SH-SY5Y (cell line): Measurements from ENCODE around the gene ELK3.

ENCODE experiments used
- GATA2 ChIP-seq: IDR thresholded peaks from 2 replicates; pipeline ENCODE4 v1.6.1; 2011; ENCODE audit warnings: mild to moderate bottlenecking, low read depth, low read length
- GATA3 ChIP-seq: IDR thresholded peaks from 2 replicates; pipeline ENCODE4 v1.6.1; 2011; ENCODE audit warnings: low read depth, mild to moderate bottlenecking, low read length, moderate library complexity

DNA sequence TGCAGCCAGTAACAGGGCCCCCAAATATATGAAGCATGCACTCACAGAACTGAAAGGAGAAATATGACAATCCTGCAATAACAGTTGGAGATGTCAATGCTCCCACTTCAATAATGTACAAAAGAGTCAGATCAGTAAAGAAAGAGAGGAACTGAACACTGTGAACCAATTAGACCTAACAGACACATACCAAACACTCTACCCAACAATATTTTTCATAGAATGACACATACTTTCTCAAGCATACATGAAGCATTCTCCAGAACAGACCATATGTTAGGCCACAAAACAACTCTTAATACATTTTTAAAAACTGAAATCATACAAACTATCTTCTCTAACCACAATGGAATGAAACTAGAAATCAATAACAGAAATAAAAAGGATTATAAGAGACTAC, 80.2 kb downstream of the ELK3 start:
- no peak for TF ChIP-seq GATA3
- no peak for TF ChIP-seq GATA2
